GM04503 (cell line): ENCODE measurements around the gene RPS6KA2.
A peak's percentile ranks its signal among the peaks of the same experiment; 100 is the strongest.
"Not testable (repeated sequence)": the region's sequence is repeated elsewhere in the genome, so short reads cannot be mapped to it uniquely, and the experiment has no call there.

Experiments
- DNase-seq: peaks from one replicate; pipeline ENCODE4 v3.0.0-alpha.2; 2012; ENCODE audit warnings: low read depth

Gene RPS6KA2

DNA sequence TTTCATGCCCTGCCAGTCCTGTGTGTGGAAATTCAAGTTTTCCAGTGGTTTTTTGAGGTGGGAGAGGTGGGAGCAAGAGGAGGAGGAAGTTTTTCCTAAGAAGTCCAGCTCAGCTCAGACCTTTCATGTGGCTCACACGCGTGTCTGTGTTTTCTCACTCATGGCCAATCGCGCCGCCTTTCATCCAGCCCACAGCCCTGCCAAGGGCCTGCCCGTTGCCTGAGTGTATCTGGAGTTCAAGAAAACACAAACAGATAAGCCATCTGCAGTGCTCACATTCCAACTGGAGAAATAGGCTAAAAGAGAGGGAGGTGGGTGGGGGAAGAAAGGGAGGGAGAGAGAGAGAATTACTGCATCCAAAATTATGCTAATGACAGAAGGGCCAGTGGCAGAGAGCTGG is 231.7 kb downstream of the RPS6KA2 start:
- no peak for DNase-seq

DNA sequence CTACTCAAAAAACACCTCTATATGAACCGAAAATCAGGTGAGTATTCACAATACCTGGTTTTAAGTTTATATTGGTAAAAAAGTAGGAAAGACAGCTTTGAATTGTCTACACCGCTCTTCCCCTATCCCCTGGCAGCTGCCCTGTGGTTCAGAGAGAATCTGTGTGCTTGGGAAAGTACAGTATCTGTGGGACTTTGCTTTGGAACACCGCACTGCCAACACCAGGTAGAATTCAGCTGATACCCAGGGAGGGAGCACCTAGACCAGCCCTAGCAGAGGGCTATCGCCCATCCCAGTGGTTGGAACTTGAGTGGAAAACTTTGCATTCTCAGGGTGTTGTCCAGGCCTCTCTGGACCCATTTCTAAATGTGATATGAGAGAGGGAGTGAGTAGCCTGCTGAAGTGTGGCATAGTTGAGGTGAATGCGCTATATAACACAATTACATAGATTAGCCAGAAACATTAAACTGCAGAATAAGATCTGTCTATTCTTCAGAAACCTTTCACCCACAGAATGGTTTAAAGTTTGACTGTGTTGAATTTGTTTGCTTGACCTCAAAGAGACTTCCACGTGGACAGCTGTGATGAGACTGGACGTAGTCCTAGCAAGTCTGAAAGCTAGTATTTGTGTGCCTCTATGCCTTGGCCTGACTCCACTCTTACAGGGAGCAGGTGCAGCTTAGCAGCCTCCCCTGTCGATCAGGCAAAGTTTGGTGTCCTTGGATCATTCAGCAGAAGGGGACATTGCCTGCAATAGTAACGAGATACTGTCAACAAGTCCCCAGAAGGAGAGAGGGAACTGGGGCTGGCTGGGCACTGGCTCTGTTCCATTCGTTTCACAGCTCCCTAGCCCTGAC is 232.8 kb downstream of the RPS6KA2 start:
- no peak for DNase-seq

DNA sequence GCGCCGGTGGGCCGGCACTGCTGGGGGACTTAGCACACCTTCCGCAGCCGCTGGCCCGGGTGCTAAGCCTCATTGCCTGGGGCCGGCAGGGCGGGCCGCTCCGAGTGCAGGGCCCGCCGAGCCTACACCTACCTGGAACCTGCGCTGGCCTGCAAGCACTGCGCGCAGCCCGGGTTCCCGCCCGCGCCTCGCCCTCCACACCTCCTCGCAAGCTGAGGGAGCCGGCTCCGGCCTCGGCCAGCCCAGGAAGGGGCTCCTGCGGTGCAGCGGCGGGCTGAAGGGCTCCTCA is 233.6 kb downstream of the RPS6KA2 start:
- no peak for DNase-seq

DNA sequence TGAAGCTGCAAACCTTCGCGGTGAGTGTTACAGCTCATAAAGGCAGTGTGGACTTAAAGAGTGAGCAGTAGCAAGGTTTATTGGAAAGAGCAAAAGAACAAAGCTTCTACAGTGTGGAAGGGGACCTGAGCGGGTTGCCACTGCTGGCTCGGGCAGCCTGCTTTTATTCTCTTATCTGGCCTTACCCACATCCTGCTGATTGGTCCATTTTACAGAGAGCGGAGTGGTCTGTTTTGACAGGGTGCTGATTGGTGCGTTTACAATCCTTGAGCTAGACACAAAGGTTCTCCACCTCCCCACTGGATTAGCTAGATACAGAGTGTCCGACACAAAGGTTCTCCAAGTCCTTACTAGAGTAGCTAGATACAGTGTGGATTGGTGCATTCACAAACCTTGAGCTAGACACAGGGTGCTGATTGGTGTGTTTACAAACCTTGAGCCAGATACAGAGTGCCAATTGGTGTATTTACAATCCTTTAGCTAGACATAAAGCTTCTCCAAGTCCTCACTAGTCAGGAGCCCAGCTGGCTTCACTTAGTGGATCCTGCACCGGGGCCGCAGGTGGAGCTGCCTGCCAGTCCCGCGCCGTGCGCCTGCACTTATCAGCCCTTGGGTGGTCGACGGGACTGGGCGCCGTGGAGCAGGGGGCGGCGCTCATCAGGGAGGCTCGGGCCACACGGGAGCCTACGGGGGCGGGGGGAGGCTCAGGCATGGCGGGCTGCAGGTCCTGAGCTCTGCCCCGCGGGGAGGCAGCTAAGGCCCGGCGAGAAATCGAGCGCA is 234.1 kb downstream of the RPS6KA2 start:
- DNase-seq = not testable (repeated sequence)

DNA sequence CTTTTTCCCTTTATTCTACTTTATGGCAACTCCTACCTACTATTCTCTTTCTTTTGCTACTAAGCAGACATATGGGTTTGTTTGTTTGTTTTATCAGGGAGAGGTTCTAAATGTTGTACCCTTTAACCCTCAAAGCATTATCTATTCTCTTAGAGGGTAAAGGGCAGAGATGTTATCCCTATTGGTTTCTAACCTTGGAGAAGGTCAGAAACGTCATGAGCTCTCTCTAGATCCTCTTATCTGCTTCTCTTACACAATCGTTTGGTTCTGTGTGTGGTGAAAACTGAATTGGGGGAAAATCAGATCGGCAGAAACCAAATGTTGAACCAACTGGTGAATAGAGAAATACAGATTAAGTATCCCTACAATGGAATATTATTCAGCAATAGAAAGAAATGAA is 237.9 kb downstream of the RPS6KA2 start:
- DNase-seq = no peak

DNA sequence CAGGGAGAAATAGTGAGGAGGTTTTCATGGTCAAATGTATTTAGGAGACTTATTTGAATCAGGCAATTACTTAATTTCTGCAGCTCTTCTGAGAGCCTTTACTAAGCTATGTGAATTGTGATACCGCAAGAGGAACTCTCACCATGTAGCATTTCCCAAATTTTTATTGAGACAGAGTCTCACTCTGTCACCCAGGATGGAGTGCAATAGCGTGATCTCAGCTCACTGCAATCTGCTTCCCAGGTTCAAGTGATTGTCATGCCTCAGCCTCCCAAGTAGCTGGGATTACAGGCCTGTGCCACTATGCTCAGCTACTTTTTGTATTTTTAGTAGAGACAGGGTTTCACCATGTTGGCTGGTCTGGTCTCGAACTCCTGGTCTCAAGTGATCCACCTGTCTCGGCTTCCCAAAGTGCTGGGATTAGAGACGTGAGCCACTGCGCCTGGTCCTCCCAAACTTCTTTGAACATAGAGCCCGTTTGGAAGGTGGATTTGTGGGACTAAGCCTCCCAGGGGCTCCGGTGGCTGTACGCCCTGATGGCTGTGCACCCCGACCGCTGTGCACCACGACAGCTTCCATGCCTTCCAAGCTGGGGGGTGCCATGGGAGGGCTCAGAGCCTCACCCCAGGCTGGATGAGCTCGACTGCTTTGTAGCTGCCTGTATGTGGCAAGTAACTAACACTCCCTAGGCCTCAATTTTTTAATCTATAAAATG is 238.6 kb downstream of the RPS6KA2 start:
- no peak for DNase-seq

DNA sequence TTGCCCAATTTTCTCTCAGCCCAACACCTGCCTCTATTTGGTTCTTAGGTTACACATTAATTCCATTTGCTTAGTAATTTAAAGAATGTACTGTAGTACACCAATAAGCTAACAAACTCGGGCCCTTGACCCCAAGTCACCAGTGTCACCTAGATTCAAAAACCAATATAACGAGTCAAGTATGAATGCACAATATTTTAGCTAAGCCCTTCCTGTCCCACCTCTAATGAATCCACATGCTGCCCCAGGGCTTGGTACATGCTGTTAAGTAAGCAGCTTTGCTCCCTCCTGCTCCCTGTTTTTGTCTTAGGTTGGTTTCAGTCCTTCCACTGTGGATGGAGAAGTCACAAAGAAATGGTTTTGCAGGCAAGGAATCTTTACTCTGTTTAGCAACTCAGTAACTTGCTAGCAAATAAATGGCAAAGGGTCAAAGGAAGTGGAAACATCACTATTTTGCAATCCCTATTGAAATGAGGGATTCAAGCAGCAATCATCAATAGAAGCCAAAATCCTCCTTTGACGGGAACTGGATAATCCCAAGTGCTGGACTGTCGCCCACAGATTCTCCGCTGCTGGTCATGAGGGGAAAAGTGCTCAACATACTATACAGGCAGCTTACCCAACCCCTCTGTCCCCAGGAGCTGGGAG is 239.3 kb downstream of the RPS6KA2 start:
- no peak for DNase-seq

DNA sequence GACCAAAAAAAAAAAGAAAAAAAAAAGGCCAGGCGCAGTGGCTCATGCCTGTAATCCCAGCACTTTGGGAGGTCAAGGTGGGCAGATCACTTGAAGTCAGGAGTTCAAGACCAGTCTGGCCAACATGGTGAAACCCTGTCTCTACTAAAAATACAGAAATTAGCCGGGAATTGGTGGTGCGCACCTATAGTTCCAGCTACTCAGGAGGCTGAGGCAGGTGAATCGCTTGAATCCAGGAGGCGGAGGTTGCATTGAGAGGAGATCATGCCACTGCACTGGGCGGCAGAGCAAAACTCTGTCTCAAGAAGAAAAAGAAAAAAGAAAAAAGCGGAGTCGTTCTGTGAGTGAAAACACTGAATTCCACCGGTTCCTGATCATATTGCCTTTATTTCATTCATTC is 240.0 kb downstream of the RPS6KA2 start:
- DNase-seq = not testable (repeated sequence)

DNA sequence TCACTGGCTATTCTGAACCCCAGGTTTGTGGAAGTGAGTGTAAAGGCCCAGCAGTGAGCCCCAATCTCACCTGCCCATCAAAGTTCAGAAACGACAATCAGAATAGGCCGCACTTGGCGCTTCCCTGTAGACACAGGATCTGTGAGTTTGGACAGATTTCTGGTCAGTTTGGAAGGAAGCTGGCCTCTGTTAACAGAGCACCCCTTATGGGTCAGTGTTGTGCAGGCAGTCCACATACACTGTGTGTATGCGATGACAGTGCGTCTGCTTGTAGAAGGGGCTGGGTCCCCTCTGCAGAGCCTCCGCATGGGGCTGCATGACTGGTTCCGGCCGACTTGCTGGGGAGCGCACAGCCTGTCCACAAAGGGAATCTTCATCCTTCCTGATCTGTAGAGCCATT is 240.9 kb downstream of the RPS6KA2 start:
- DNase-seq = no peak

DNA sequence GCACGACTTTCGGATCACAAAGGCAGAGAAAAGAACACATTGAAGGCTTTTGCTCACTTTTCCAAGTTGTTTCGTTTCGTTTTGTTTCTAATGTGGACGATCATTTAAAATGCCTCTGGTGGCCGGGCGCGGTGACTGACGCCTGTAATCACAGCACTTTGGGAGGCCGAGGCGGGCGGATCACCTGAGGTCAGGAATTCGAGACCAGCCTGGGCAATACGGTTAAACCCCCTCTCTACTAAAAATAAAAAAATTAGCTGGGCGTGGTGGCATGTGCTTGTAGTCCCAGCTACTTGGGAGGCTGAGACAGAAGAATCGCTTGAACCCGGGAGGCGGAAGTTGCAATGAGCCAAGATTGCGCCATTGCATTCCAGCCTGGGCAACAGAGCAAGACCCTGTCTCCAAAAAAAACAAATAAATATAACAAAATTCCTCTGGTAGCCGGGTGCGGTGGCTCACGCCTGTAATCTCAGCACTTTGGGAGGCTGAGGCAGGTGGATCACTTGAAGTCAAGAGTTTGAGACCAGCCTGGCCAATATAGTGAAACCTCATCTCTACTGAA is 243.2 kb downstream of the RPS6KA2 start:
- not testable (repeated sequence) for DNase-seq

DNA sequence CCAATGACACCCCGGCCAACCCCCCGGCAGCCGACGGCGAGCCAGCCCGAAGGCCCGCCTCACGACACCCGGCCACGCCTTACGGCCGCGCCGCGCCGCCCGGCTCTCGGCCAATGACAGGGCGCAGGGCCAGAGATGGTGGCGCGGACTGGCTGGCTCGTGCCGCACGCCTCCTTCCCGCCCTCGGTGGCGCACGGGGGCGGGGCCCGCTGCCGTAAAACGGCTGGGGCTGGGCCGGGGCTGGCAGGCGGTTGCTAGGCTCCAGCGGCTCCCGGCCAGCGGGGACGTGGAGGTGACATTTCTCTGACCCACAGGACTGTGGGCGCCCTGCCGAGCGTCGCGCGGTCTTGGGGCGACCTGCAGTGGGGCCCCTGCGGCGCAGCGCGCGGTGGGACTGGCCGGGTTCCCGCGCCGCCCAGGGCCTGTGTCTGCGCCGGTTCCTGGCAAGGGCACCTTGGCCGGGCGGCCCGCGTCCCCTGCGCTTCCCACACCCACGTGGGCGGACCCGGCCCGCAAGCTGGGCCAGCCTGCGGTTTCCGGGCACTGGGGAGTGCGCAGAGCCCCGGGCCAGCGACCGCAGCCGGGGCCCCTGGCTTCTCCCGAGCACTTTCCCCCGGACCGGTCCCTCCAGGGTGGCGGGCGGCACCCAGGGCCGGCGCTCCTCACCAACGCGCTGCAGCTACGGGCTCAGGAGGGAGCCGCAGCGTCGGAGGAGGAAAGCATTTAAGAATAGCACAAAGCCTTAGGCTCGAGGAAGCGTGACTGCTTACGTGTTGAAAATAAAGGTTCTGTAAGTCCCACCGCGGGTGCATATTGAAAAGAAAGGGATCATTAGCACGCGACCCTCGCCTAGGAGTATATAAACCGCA is 243.9 kb downstream of the RPS6KA2 start, which contains the start of gene MPC1:
Gene MPC1 (minus strand): TSS at position 8 of the 869 bp plus-strand sequence. CDS start 64 bp downstream, outside the sequence.
- DNase-seq = peak; percentile 71

DNA sequence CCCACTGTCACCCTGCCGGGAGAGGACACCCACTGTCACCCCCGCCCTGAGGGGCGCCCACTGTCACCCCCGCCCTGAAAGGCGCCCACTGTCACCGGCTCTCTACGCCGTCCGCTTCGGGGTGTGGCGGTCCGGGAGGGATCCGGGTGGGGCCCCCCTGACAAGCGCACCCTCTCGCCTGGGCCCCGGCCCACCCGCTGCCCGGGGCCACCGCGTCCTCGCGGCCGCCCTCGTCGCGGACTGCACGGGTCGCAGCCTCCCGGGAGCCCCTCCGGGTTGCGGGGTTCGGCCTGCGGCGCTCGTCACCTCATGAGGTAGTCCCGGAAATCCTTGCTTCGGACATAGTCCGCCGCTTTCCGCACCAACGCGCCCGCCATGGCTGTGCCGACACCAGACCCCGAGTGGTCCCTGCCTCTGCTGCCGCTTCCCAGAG is 244.5 kb downstream of the RPS6KA2 start:
- no peak for DNase-seq

DNA sequence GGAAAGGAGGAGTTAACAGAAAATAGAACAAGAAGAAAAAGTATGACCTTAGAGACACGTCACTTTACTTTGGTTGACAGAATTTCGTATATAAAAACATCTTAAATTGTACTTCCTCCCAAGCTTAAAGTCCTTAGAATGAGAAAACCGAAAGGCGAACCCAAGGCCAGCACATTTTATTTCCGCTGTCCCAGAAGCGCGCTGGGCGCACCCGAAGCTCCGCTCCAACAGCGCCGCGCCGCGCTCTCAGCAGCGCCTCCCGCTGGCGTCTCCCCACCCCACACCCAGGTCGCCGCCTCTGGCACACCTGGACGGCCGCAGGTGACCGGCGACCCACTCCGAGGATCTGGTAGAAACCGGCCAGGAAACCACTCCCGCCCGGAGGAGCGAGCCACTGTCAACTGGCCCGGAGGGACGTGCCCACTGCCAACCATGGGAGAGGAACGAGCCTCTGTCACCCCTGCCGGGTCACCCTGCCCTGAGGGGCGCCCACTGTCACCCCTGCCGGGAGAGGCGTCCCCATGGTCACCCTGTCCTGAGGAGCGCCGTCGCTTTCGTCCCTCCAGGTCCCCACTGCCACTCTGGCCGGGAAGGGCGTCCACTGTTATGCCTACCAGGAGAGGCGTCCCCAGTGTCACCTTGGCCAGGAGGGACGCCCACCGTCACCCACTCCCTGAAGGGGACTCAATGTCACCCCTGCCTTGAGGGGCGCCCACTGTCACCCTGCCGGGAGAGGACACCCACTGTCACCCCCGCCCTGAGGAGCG is 245.1 kb downstream of the RPS6KA2 start:
- DNase-seq = no peak

DNA sequence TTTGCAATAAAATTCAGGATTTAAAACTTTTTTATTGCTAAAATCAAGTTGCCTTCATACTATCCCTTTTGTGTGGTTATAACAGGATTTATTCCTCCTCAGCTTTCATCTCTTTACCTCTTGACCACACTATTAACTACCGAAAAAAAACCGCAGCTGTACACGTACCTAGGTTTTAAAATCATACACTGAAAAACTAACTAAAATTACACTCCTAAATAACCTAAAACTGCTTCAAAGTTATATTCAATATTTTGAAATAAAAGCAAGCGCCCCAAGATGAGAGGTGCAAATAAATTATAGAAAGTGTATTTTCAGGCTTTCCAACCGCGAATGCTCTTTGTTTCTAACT is 245.7 kb downstream of the RPS6KA2 start:
- no peak for DNase-seq

DNA sequence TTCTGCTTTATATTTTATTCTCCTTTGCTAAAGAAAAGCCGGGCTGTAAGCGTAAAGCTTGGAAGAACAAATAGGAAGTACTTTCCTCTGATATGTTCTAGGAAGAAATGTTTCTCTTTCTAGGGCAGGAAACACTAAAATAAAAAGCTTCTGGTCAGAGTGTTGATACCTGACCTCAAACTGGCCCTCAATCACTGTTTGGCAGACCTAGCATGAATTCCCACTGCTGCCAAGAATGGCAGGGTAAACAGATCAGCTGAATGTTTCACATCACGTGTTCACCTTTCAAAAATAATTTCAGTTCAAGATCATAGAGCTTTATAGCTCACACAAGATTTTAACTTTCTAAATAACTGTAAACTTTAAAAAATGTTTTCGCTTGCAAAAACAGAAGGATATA is 247.3 kb downstream of the RPS6KA2 start:
- no peak for DNase-seq

DNA sequence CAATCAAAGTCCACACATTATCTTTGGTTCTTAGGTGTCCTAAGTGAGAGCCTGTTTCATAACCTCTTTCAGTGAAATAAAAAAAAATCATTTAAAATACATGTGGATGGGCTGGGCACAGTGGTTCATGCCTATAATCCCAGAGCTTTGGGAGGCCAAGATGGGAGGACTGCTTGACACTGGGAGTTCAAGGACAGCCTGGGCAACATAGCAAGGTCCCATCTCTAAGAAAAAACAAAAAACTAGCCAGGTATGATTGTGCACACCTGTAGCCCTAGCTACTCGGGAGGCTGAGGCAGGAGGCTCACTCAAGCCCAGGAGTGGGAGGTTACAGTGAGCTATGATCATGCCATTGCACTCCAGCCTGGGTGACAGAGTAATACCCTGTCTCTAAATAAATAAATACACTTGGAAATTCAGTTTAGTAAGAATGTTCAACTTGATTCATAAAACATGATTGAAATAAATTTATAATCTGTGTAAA is 247.9 kb downstream of the RPS6KA2 start:
- no peak for DNase-seq

DNA sequence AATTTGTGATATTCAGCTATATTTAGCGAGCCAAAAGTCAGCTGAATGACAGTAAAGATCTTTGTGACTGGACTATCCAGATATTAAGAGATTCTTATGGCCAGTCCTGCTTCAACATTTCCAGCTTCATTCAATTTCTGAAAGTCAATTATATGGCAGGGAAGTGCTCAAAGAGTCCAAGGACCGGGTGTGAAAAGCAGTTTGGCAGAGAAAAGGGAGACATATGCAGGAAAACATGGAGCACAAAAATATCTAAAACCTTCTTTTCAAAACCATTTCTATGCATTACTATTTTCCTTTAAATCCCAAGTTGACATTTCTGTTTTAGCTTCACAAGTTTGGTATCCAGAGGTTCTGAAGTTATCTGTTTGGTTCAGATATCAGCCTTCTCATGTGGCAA is 249.3 kb downstream of the RPS6KA2 start:
- DNase-seq = no peak

DNA sequence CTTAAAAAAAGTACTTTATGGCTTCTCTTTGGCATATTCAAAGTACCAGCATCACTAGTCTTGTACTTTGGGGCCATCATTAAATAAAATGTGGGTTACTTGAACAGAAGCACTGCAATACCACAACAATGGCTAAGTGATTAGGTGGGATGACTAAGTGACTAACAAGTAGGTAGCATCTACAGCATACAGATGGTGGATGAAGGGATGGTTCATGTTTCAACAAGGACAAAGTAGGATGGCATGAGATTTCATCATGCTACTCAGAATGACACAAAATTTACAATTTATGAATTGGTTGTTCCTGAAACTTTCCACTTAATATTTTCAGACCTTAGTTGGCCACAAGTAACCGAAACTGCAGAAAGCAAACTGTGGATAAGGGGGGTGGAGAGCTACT is 252.0 kb downstream of the RPS6KA2 start:
- DNase-seq = no peak

DNA sequence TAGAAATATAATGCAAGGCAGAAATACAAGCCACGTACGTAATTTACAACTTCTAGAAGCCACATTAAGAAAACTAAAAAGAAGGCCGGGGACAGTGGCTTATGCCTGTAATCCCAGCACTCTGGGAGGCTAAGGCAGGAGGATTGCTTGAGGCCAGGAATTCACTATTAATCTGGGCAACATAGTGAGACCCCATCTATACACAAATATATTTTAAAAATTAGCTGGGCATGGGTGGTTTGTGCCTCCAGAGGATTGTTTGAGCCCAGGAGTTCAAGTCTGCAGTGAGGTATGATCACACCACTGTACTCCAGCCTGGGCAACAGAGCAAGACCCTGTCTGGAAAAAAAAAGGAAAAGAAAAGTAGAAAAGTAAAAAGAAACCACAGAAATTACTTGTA is 256.6 kb downstream of the RPS6KA2 start:
- DNase-seq = no peak

DNA sequence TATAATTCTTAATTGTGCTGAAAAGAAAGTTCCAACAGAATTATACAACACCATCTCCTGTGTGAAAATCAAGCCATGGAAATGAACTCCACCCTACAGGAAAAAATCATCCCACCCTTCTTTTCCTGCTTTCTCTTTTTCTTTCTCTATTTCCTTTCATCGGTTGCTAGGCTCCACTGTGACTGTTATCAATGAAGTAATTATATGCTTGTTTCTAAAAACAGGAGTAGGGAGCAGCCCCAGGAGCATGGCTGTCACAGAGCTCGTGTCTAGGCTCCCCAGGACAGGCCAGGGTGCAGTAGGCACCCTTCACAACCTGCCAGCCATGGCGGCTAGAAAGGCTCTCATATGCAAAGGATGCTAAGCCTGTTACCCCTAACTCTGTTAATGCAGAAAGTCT is 257.3 kb downstream of the RPS6KA2 start:
- DNase-seq = no peak
